NCI-H2227 (cell line): ENCODE data around the gene RRP15.

Experiments used
- DNase-seq: peaks from one replicate; lab custom pipeline; 2025; ENCODE audit not compliant: unreplicated experiment; lab: John Stamatoyannopoulos, UW

RRP15 gene, protein sequence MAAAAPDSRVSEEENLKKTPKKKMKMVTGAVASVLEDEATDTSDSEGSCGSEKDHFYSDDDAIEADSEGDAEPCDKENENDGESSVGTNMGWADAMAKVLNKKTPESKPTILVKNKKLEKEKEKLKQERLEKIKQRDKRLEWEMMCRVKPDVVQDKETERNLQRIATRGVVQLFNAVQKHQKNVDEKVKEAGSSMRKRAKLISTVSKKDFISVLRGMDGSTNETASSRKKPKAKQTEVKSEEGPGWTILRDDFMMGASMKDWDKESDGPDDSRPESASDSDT

DNA sequence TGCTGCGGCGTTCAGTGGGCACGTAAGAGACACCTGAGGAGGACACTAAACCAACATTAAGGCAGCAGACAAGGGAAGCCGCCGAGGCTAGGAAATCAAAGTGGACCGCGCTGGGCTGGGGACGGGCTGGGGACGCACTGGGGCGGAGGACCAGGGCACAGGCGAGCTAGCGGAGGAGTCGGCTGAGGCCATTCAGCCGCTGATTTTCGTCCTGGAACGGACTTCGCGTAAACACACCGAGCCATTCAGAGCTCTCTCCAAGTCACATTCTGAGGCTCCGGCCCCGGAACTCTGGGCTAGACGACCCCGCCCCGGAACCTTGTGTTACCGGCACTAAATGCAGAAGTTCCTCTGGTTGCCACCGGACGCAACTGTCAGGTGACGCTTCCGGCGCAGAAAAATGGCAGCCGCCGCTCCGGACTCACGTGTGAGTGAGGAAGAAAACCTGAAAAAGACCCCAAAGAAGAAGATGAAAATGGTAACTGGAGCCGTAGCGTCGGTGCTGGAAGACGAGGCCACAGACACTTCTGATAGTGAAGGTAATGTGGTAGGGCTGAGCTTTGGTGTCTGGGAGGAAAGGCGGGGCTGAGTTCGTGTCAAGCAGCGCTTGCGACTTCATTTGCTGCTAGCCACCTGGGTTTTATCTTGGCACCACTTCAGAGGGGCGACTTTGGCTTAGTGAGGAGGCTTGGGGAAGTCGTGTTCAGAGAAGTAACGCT lies at the start of gene RRP15:
TSS of gene RRP15 (plus strand) at position 377 of the 719 bp plus-strand sequence. CDS start at position 401, 24 bp downstream.
- DNase-seq: peak; percentile 96

- DNase-seq: no peak
These were observed 42.9 kb upstream of the RRP15 start for GRCh38 chr1:218242171-218242570.

DNA sequence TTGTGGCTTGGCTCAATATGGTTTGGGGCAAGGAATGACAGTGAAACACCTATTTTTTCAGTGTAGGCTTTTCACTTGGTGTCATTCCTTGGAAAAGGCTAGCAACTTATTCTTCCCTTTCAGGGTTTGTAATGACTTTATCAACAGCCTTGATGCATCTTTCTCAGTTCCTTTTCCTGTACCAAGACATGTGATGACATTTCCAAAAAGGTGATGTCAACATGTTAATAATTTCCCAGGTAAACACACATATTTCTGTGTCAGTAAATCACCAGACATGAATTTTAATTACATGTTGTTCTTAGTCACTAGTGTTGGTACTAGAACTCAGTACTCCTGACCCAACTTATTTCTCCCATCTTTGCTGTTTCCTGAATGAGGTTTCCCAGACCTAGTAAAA lies 37.8 kb upstream of the RRP15 start:
- no peak for DNase-seq

DNA sequence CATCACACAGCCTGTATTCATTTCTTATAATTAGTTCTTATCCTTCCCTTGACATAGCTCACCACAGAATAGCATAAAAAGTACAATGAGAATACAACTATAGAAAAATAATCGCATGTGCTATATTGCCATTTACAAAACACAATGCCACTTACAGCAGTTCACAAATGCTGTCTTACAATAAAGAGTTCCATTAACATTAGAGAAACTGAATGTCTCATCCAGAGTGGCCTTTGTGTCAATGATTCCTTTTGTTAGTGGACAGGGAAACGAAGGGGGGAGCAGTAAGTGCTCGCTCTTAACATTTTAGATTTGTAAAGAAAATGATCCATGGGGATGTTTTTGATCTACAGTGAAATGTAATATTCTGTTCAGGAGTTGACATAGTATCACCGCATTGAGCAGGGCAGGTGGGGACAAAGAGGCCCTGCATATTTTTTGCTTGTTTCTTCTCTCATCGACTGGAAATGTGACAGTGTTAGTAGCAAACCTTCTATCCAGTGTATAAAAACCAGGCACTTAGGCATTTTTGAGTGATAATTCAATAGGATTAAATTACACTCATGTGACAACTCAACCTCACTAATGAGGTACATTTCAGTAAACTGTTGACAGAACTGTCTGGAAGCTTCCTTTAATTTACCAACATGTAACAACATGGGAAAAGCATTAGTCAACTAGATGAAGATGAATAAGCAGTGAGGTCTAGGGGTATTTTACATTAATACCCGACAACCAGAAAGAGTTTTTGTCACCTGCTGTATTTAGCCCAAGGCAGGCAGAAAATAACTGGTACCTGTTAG lies 35.6 kb upstream of the RRP15 start:
- peak; percentile 70 for DNase-seq

DNA sequence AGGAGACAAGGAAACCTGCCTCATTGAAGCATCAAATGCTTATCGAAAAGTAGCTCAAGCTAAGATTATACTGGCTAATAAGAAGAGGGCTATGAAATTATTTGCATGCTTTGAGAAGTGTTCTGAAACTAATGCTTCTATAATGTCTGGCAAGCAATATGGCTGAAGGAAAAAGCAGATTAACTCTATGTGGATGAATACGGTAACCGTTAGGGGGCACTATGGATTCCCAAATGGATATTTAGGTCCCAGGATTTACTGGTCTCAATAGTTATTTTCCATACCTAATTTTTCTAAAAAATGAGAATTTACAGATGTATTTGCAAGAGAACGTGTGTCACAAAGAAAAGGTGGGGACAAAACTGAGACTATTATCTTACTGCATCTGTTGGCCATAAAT lies 34.6 kb upstream of the RRP15 start:
- no peak for DNase-seq

- peak; percentile 65 for DNase-seq
These were observed 30.7 kb upstream of the RRP15 start for GRCh38 chr1:218254296-218254946.

- DNase-seq: no peak
These were observed 30.0 kb upstream of the RRP15 start for GRCh38 chr1:218255090-218255489.

- no peak for DNase-seq
These were observed 27.7 kb upstream of the RRP15 start for GRCh38 chr1:218257371-218257770.

DNA sequence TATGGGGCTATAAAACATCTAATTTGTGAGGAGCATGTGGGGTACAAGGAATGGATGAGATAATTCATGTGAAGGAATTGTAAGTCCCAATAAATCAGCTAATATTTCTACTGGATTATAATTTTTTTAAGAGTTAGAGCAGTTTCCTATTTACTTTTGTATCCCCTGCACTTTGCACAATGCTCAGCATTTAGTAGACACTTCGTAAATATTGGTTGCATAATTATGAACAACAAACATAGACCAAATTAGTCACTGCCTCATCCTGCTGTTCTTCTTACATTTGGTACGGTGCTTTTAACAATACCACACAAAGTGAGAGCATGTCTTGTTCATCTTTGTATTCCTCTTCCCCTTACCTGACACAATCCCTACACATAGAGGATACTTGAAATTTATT lies 27.1 kb upstream of the RRP15 start:
- DNase-seq: no peak

DNA sequence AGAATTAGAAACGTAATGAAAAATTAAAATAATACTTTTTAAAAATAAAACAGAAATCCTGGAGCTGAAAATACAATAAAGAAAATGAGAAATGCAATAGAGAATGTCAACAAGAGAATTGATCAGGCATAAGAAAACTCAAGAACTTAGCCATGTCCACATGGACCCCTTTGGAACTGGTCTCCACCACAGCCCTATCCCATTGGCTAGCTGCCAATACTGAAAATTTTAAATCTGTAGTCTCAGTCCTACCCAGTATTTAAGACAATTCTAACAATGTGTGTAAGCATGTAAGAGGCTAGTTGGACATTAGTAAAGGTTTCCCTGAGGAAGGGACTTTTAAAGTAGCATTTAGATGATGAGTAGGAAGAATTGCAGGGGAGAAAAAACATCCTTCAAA lies 25.8 kb upstream of the RRP15 start:
- no peak for DNase-seq

- DNase-seq: no peak
These were observed 25.3 kb upstream of the RRP15 start for GRCh38 chr1:218259800-218260199.

GRCh38 chr1:218262259-218262658 lies 22.8 kb upstream of the RRP15 start:
- no peak for DNase-seq

DNA sequence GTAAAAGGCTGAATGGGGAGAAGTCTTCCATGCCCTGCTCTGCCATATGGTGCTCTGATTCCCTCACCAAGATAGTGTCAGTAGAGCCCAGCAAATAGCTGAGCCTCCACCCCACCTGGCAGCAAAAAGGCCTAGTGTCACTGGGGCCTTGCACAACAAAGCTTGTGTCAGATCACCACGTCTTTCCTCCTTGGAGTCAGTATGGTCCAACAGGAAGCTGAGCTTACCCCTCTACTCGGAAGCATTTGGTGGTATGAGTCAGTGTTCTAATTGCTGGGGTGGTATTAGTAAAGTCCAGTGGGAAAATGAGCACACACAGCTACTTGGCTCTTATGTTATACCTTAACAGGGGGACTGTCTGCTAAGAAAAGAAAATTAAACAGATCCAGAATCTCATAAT lies 18.7 kb upstream of the RRP15 start:
- DNase-seq: no peak

GRCh38 chr1:218272366-218272765 lies 12.7 kb upstream of the RRP15 start:
- no peak for DNase-seq

DNA sequence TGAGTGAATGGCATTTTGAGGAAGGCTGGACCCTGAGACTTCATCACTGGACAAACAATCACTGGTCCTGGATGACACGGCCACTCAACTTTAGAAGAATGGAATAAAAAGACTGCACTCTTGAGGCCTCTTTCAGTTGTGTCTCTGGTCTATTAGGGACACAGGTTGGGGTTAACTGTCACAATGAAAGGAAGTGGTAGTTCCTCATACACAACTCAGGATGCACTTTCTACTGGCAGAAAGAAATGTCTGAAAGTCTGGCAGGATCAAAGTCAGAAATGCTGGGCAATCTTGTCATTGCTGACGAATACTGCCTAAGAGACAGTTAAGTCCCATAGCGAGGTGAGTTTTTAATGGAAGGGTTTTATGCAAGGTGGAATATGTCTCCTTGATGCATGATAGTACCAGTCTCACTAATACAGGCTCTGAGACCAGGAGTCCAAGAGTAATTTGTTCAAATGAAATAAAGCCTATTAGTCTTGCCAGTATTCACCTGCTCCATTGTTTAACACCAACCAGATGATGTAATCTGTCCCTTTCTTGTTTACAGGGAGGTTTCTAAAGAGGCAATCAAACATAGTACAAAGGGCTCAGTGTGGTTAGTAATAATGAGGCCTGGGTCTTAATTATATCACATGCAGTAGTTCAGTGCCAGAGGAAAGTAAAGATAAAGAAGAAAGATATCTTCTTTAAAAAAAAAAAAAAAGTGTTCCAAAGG lies 11.2 kb upstream of the RRP15 start:
- no peak for DNase-seq

GRCh38 chr1:218274511-218274910 lies 10.6 kb upstream of the RRP15 start:
- no peak for DNase-seq

- no peak for DNase-seq
These were observed 9.3 kb upstream of the RRP15 start for GRCh38 chr1:218275823-218276222.

GRCh38 chr1:218281285-218281684 lies 3.8 kb upstream of the RRP15 start:
- no peak for DNase-seq

GRCh38 chr1:218284377-218284916 lies 646 bp upstream of the RRP15 start:
- no peak for DNase-seq

- DNase-seq: no peak
These were observed 7.4 kb downstream of the RRP15 start for GRCh38 chr1:218292515-218292914.
